SK-N-SH treated with all-trans-retinoic acid at 6 μM for 48 hours (cell line): ENCODE measurements around the gene GTF2F2.

Source experiments
- ARNTL ChIP-seq: fragments of 450-650 bp; formaldehyde crosslinking; IDR thresholded peaks from 2 replicates; pipeline ENCODE4 v1.5.0; 2020; ENCODE audit warnings: low read depth, mild to moderate bottlenecking, moderate library complexity, borderline replicate concordance
- CREB5 ChIP-seq: fragments of 250-450 bp; sonication (Bioruptor Pico); IDR thresholded peaks from 2 replicates; pipeline ENCODE4 v1.5.1; 2020; ENCODE audit warnings: low read depth, mild to moderate bottlenecking, moderate library complexity
- CSDC2 ChIP-seq: fragments of 250-450 bp; sonication (Bioruptor Pico); IDR thresholded peaks from 2 replicates; pipeline ENCODE4 v1.5.0; 2020; ENCODE audit warnings: mild to moderate bottlenecking, moderate library complexity
- GLIS3 ChIP-seq: fragments of 250-450 bp; sonication (Bioruptor Pico); IDR thresholded peaks from 2 replicates; pipeline ENCODE4 v1.5.0; 2020; ENCODE audit warnings: mild to moderate bottlenecking, moderate library complexity
- ISL1 ChIP-seq: fragments of 250-450 bp; sonication (Bioruptor Pico); IDR thresholded peaks from 2 replicates; pipeline ENCODE4 v2.1.2; 2022; ENCODE audit warnings: mild to moderate bottlenecking, moderate library complexity
- PATZ1 ChIP-seq: fragments of 250-450 bp; sonication (Bioruptor Pico); IDR thresholded peaks from 2 replicates; pipeline ENCODE4 v1.8.0; 2020; ENCODE audit warnings: mild to moderate bottlenecking, moderate library complexity, borderline replicate concordance
- POU6F1 ChIP-seq: fragments of 250-450 bp; sonication (Bioruptor Pico); IDR thresholded peaks from 2 replicates; pipeline ENCODE4 v1.8.0; 2021; ENCODE audit warnings: low read depth, mild to moderate bottlenecking, moderate library complexity, borderline replicate concordance
- PPARA ChIP-seq: fragments of 250-450 bp; sonication (Bioruptor Pico); IDR thresholded peaks from 2 replicates; pipeline ENCODE4 v1.5.0; 2020; ENCODE audit warnings: mild to moderate bottlenecking, borderline replicate concordance
- RARB ChIP-seq: fragments of 250-450 bp; sonication (Bioruptor Pico); IDR thresholded peaks from 2 replicates; pipeline ENCODE4 v1.8.0; 2021; ENCODE audit warnings: mild to moderate bottlenecking, moderate library complexity
- SNAI2 ChIP-seq: fragments of 250-450 bp; sonication (Bioruptor Pico); IDR thresholded peaks from 2 replicates; pipeline ENCODE4 v1.5.0; 2020; ENCODE audit warnings: mild to moderate bottlenecking, moderate library complexity
- TOX ChIP-seq: fragments of 250-450 bp; sonication (Bioruptor Pico); IDR thresholded peaks from 2 replicates; pipeline ENCODE4 v1.8.0; 2021; ENCODE audit warnings: mild to moderate bottlenecking, moderate library complexity, borderline replicate concordance
- ZFP3 ChIP-seq: fragments of 250-450 bp; sonication (Bioruptor Pico); IDR thresholded peaks from 2 replicates; pipeline ENCODE4 v1.5.0; 2020; ENCODE audit warnings: mild to moderate bottlenecking, moderate library complexity
- ZNF565 ChIP-seq: fragments of 450-650 bp; formaldehyde crosslinking; conservative IDR thresholded peaks from 2 replicates; pipeline ENCODE4 v1.5.0; 2020; ENCODE audit warnings: low read depth, mild to moderate bottlenecking, moderate library complexity
- ZNF70 ChIP-seq: fragments of 450-650 bp; formaldehyde crosslinking; IDR thresholded peaks from 2 replicates; pipeline ENCODE4 v1.5.0; 2020; ENCODE audit warnings: mild to moderate bottlenecking, moderate library complexity

DNA sequence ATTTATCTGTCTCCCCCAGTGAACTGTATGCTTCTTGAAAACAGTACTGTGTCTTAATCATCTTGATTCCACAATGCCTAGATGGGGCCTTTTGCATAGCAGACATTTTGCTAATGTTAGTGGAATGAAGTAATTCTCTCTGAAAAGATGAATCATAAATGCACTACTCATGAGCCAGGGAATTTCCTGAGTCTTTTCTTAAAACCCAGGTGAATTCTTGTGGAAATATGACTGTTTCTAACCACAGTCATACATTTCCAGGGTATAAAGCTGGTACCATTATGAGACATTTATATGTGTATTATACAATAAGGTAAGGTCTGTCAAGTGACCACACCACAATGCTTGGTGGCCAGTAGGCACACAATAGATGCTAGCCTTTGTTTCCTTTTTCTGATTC, 86.0 kb downstream of the GTF2F2 start:
- TF ChIP-seq GLIS3 (CRISPR knock-in tag) (no peak), PATZ1 (CRISPR knock-in tag) (no peak), POU6F1 (no peak), ARNTL (no peak), ZNF70 (CRISPR knock-in tag) (no peak), TOX (no peak), CREB5 (CRISPR knock-in tag) (peak; percentile 69; the same call in 1 of the 2 replicates), CSDC2 (CRISPR knock-in tag) (no peak), ISL1 (CRISPR knock-in tag) (peak; percentile 74), ZFP3 (CRISPR knock-in tag) (no peak), ZNF565 (CRISPR knock-in tag) (no peak), SNAI2 (CRISPR knock-in tag) (no peak), PPARA (CRISPR knock-in tag) (no peak), RARB (no peak)
